Measurements from ENCODE around the gene SRGAP3. TPM values are rescaled to one million over a fixed set of nuclear protein-coding genes. Genes with fewer than 3 reads are reported as not detected.

The SRGAP3 gene
- total RNA-seq, 1 experiment from 2014 or later: 0.24 TPM

DNA sequence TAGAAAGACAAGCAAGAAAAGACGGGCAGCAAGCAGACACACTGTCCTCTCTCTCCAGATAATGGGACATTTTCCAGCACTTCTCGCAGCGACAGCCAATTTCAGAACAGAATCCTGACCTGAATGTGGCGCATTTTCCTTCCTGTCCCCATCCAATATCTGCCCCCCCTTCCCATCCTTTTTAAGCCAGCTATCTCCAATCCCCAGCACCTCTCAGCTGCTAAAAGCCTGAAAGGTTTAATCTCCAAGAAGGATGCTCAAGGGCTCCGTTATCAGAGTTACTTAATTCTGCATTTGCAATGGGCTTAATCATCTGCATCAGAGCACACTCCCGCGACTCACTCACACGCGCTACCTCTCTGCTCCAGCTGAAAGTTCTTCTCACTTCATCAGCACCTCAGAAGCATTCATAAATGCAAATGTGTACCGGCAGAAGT, 50.5 kb downstream of the SRGAP3 start:
- H3K4me3 ChIP-seq: no peak overlapping the region
- DNase-seq (ENCODE audit: low read depth in 1 of 2, low spot score in 2 of 2): no peak
- H3K4me1 ChIP-seq (replicated peaks): no peaks in the 10 kb centered on the region
- no peak overlapping the region for H3K27ac ChIP-seq
- H3K36me3 ChIP-seq: no peaks in the 10 kb centered on the region
- H3K27me3 ChIP-seq (replicated peaks): no peaks in the 10 kb centered on the region
- H3K9me3 ChIP-seq (replicated peaks): no peaks in the 10 kb centered on the region

DNA sequence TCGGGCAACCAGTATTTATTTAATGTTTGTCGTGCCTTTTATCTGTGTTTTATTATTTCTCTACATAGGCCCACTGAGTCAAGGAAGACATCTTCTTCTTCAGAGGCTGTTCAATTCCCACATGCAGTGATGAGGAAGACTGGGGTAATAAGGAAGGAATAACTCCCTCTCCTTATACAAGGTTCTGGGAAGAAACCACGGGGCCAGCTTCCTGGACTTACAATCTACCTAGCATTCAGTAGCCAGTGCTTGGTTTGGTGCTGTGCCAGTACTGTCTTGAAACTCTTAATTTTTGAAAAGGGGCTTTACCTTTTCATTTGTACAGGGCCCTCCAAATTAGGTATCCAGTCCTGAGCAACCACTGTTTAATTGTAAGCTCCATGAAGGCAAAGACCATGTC, 51.2 kb downstream of the SRGAP3 start:
- Histone ChIP-seq H3K36me3 (no peaks in the 10 kb centered on the region), H3K27ac (no peak overlapping the region), H3K4me1 (replicated peaks) (no peaks in the 10 kb centered on the region), H3K9me3 (replicated peaks) (no peaks in the 10 kb centered on the region), H3K4me3 (no peak overlapping the region), H3K27me3 (replicated peaks) (no peaks in the 10 kb centered on the region)
- DNase-seq (ENCODE audit: low read depth in 1 of 2, low spot score in 2 of 2): no peak

DNA sequence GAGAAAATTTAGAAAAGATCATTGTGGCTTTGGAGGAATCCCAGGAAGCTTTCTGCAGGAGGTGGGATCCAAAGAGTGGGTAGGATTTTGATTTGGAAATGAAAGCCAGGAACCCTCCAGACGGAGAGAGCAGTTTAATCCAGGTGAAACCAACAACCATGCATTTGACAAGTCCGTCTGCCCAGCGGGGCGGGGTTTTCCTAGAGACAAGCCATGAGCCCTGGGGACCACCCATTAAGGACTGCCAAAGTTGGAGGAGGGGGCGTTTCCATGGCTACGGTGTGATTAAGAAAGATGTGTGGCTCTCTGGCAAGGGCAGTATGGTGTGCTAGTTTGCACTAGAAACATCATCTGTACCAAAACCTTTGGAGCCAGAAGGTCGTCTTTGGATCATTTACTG, 53.4 kb downstream of the SRGAP3 start:
- no peaks in the 10 kb centered on the region for H3K27me3 ChIP-seq (replicated peaks)
- no peak overlapping the region for H3K27ac ChIP-seq
- H3K4me3 ChIP-seq: no peak overlapping the region
- no peaks in the 10 kb centered on the region for H3K4me1 ChIP-seq (replicated peaks)
- no peak for DNase-seq (ENCODE audit: low read depth in 1 of 2, low spot score in 2 of 2)
- H3K36me3 ChIP-seq: no peaks in the 10 kb centered on the region
- no peaks in the 10 kb centered on the region for H3K9me3 ChIP-seq (replicated peaks)

DNA sequence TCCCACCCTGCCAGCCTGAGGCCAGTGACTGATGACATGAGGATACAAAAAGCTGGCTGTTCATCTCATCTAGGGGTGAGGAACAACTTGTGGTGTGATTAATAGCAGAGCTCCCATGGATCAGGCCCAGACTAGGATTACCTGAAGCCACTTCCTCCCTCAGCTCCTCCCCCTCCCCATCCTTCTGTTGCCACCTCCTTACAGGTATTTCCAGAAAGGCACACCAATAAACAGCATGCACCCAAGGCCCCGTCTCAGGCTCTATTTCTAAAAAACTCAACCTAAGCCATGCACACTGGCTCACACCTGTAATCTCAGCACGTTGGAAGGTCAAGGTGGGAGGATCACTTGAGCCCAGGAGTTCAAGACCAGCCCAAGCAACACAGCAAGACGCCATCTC, 54.1 kb downstream of the SRGAP3 start:
- Histone ChIP-seq H3K4me1 (replicated peaks) (no peaks in the 10 kb centered on the region), H3K36me3 (no peaks in the 10 kb centered on the region), H3K27ac (no peak overlapping the region), H3K9me3 (replicated peaks) (no peaks in the 10 kb centered on the region), H3K27me3 (replicated peaks) (no peaks in the 10 kb centered on the region), H3K4me3 (no peak overlapping the region)
- no peak for DNase-seq (ENCODE audit: low read depth in 1 of 2, low spot score in 2 of 2)

DNA sequence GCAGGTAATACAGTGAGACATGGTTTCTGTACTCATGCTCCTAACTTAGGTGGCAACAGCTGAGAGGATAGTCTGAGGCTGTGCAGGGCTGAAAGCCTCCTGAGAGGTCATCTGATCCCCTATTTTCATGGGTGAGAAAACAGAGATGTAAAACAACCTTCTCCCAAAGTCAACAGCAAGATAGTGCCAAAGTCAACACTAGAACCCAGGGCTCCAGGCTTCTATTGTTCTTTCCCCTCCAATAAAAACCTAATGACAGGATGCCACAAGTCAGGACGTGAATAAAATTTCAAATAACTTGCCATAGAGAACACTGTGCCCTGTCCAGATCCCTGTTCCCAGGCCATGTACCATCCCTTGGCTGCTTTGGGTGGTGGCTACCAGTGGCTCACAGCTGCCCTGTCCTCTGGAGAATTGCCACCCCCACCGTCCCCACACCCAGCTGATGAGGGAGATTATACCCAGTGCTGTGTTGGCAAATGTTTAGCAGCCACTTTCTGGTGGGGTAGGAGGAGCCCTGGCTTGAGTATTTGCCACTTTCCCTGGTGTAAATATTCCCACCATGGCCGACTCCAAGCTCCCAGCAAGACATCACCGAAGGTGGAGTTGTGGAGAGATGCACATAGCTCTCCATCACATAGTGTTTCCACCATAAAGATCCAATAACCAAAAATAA, 54.8 kb downstream of the SRGAP3 start:
- DNase-seq (ENCODE audit: low read depth in 1 of 2, low spot score in 2 of 2): no peak
- Histone ChIP-seq H3K4me3 (no peak overlapping the region), H3K27me3 (replicated peaks) (no peaks in the 10 kb centered on the region), H3K27ac (no peak overlapping the region), H3K4me1 (replicated peaks) (no peaks in the 10 kb centered on the region), H3K36me3 (no peaks in the 10 kb centered on the region), H3K9me3 (replicated peaks) (no peaks in the 10 kb centered on the region)

DNA sequence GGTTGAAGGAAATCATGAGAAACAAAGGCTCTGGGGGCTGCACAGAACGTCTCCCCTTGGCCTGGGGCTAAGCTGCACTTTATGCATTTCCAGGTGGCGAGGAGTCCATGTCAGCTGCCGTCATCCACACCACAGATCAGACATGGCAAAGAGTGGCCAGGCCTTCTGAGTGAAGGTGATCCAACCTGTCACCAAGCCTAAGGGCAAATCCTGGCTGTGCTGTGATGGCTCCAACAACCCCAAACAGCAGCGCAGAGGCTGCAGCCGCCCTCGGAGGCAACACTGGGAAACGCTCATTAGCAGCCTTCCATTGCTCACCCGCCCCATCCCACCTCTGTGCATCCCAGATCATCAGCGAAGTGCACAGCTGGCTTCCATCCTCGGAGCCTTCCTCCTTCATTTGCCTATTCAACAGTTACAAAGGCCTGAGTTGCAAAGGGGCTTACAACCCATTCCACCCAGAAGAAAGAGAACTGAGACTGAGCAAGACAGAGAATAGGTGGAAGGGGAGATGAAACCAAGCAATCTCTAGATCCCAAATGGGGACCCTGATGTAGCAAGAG, 55.7 kb downstream of the SRGAP3 start:
- Histone ChIP-seq H3K9me3 (replicated peaks) (no peaks in the 10 kb centered on the region), H3K27me3 (replicated peaks) (no peaks in the 10 kb centered on the region), H3K4me3 (no peak overlapping the region), H3K4me1 (replicated peaks) (no peaks in the 10 kb centered on the region), H3K27ac (no peak overlapping the region), H3K36me3 (no peaks in the 10 kb centered on the region)
- no peak for DNase-seq (ENCODE audit: low read depth in 1 of 2, low spot score in 2 of 2)

DNA sequence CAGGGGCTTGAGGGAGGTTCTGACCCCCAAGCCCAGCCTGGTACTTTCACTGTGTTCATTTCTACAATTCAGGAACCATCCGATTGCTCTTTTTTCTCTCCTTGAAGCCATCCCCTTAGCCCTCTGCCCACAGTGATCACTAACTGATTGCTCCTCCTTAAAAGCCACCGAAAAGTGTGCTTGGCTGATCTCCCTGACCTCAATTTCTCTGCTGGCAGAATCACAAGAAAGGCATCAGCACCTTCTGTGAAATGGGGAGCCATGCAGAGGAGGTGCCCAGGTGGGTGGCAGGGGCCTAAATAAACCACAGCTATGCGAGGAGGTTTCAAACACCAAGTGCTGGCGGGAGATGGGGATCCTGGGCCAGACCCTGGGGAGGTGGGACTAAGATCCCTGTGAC, 56.2 kb downstream of the SRGAP3 start:
- Histone ChIP-seq H3K36me3 (no peaks in the 10 kb centered on the region), H3K4me1 (replicated peaks) (no peaks in the 10 kb centered on the region), H3K27ac (no peak overlapping the region), H3K27me3 (replicated peaks) (no peaks in the 10 kb centered on the region), H3K4me3 (no peak overlapping the region), H3K9me3 (replicated peaks) (no peaks in the 10 kb centered on the region)
- no peak for DNase-seq (ENCODE audit: low read depth in 1 of 2, low spot score in 2 of 2)

DNA sequence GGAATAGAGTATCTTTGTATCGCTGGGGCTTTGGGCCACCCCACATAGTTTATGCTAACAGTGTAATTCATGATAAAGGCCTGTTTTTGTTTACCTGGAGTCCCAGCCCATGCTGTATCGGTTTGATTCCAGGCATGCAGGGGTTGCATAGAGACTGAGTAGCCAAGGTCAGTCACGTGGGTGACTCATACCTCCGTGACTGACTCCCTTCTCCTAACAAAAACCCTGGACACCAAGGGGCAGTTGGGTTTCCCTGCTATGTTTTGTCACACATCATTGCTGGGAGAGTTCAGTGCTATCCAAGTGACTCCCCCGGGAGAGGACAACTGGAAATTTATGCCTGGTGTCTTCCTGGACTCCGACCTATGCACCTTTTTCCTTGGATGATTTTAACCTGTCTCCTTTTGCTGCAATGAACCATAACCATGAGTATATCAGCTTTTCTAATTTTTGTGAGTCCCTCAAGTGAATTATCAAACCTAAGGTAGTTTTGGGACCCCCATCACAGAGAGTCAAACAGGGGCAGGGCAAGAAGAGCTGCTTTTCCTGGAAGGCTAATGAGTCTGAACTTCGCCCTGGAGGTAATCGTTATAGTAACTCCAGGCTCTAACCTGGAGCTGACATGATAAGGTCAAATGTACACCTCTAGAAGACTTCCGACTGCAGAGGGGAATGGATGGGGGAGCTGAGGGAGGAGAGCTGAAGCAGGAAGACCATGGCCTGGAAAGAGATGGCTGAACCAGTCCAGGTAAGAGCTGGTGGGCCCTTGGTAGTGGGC, 57.0 kb downstream of the SRGAP3 start:
- H3K27me3 ChIP-seq (replicated peaks): no peaks in the 10 kb centered on the region
- H3K4me3 ChIP-seq: no peak overlapping the region

DNA sequence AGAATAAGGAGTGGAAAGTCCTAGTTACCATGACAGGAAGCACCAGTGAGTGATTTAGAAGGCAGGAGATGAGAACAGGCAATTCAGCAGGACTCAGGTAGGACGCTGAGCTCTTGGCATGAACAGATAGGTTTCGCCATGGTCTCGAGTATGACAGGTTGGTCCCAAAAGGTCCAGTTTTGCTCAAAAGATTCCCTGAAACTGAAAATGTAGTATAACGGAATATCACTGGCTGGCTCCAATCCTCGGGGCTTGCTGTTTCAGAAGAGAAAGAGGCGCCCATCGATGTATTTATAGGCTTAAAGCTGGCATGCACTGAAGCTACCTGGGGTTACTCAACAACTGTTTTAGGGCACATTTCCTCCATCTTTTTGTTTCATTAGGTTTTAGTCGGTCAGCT, 59.2 kb downstream of the SRGAP3 start:
- Histone ChIP-seq H3K9me3 (replicated peaks) (no peaks in the 10 kb centered on the region), H3K36me3 (no peaks in the 10 kb centered on the region), H3K4me3 (no peak overlapping the region), H3K27me3 (replicated peaks) (no peaks in the 10 kb centered on the region), H3K27ac (no peak overlapping the region), H3K4me1 (replicated peaks) (no peaks in the 10 kb centered on the region)
- no peak for DNase-seq (ENCODE audit: low read depth in 1 of 2, low spot score in 2 of 2)

More for the DNA sequence above, 57.0 kb downstream of the SRGAP3 start:
- no peaks in the 10 kb centered on the region for H3K4me1 ChIP-seq (replicated peaks)
- DNase-seq (ENCODE audit: low read depth in 1 of 2, low spot score in 2 of 2): no peak
- no peaks in the 10 kb centered on the region for H3K9me3 ChIP-seq (replicated peaks)
- no peak overlapping the region for H3K27ac ChIP-seq
- no peaks in the 10 kb centered on the region for H3K36me3 ChIP-seq

DNA sequence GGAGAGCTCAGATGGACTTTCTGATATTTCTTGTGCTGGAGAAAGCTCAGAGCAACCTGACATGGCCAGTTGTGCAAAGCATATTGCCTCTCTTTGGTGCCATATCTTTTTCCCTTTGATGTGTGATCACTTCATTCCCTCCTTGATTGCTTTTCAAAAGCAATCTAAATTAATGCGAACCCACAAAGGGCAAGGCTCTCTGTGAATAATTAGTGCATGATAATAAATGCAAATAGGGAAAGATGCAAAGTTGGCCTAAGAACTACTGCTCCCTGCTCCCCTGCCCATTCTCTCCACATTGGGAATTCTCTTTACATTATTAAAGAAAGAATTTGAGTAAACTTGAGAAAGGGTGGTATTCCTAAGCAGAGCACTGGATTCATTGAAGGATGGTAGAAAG, 60.9 kb downstream of the SRGAP3 start:
- Histone ChIP-seq H3K36me3 (no peaks in the 10 kb centered on the region), H3K4me3 (no peak overlapping the region), H3K27ac (no peak overlapping the region), H3K9me3 (replicated peaks) (no peaks in the 10 kb centered on the region), H3K27me3 (replicated peaks) (no peaks in the 10 kb centered on the region), H3K4me1 (replicated peaks) (no peaks in the 10 kb centered on the region)
- no peak for DNase-seq (ENCODE audit: low read depth in 1 of 2, low spot score in 2 of 2)

DNA sequence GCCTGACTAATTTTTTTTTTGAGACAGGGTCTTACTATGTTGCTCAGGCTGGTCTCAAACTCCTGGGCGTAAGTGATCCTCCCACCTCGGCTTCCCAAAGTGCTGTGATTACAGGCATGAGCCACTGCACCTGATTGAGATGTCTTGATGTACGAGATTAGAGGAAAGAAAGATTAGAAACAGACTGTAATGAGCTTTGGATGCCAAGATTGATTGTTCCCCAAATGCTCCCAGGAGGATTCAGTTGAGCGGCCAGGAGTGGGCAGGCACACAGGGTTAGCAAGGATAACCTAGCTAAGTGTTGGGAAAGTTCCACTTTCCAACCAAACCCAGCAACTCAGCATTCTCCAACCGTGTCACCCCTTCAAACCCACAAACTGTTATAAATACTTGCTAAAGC, 63.7 kb downstream of the SRGAP3 start:
- Histone ChIP-seq H3K36me3 (no peaks in the 10 kb centered on the region), H3K27me3 (replicated peaks) (no peaks in the 10 kb centered on the region), H3K4me3 (no peak overlapping the region), H3K9me3 (replicated peaks) (no peaks in the 10 kb centered on the region), H3K27ac (no peak overlapping the region), H3K4me1 (replicated peaks) (no peaks in the 10 kb centered on the region)
- no peak for DNase-seq (ENCODE audit: low read depth in 1 of 2, low spot score in 2 of 2)

DNA sequence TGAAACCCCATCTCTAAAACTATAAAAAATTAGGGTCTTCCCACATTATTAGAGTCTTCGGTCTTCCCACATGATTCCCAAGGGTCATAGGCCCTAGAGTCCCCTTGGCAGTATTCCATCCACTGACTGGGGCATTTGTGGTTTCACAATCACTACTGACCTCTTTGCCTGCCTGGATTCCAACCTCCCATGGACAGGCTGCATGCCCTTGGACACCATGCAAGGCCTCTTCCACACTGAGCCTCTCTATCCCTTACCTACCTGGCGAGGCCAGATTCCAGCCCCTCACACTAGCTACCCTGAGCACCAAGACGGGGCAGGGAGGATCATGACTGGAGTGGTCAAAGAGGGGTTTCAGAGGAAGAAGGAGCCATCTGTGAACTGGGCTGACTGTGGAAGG, 64.4 kb downstream of the SRGAP3 start:
- H3K27me3 ChIP-seq (replicated peaks): no peaks in the 10 kb centered on the region
- DNase-seq (ENCODE audit: low read depth in 1 of 2, low spot score in 2 of 2): no peak
- H3K27ac ChIP-seq: no peak overlapping the region
- H3K9me3 ChIP-seq (replicated peaks): no peaks in the 10 kb centered on the region
- no peaks in the 10 kb centered on the region for H3K4me1 ChIP-seq (replicated peaks)
- no peaks in the 10 kb centered on the region for H3K36me3 ChIP-seq
- H3K4me3 ChIP-seq: no peak overlapping the region

DNA sequence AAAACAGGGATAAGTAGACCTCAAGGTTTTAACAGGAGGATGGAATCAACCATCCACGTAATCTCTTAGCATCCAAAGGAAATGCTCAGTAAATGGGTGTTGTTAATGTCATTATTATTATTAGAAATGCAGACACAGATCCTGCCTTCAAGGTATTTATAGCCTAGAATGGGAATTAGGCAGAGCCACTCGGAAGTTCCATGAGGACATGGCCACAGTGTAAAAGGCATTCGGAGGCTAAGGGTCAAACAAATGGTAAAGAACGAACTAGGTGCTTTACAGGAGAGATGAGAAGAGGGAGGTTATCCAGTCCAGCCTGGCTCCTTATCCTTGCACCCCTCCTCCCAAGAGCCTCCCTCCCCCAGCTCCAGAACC, 65.0 kb downstream of the SRGAP3 start:
- H3K4me3 ChIP-seq: no peak overlapping the region
- no peaks in the 10 kb centered on the region for H3K36me3 ChIP-seq
- H3K27ac ChIP-seq: no peak overlapping the region
- H3K4me1 ChIP-seq (replicated peaks): no peaks in the 10 kb centered on the region
- no peak for DNase-seq (ENCODE audit: low read depth in 1 of 2, low spot score in 2 of 2)
- H3K27me3 ChIP-seq (replicated peaks): no peaks in the 10 kb centered on the region
- no peaks in the 10 kb centered on the region for H3K9me3 ChIP-seq (replicated peaks)

DNA sequence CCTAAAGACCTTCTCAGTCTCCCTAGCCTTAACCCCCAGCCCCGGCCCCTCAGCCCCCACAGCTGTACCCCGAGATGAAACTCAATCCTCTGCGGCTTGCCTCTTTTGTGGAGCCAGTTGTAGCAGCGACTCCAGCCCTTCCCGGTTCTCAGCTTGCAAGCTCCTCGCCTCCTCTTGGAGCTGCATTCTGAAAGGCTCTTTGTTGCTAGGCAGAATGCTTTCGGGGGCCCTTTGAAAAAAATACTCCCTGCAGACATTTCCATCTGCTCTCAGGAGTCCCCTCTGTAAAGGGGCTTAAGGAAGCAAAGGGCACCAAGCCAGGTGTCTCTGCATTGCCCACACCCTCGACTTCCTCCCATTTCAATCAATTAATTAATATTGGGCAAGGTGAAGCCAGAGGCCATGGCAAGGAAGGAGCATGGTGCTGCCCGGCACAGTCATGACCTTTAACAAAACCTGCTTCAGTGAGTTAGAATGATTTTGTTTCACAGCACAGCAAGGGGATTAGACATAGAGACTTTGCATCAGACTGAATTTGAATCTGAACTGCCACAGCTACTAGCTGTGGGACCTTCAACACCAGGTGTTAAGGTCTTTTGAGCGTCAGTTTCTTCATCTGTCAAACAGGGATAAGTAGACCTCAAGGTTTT, 65.5 kb downstream of the SRGAP3 start:
- Histone ChIP-seq H3K4me1 (replicated peaks) (no peaks in the 10 kb centered on the region), H3K4me3 (no peak overlapping the region), H3K9me3 (replicated peaks) (no peaks in the 10 kb centered on the region), H3K27ac (no peak overlapping the region), H3K36me3 (no peaks in the 10 kb centered on the region), H3K27me3 (replicated peaks) (no peaks in the 10 kb centered on the region)
- DNase-seq (ENCODE audit: low read depth in 1 of 2, low spot score in 2 of 2): no peak

Data from SJSA1 (cell line).